Nasal cavity respiratory epithelium epithelial cell of viscerocranial mucosa (primary cell): ENCODE data around the gene SDC3. TPM values are rescaled to one million over a fixed set of nuclear protein-coding genes. Genes with fewer than 3 reads are reported as not detected.

Source experiments
- total RNA-seq: library from RNA; depleted of rRNA; stranded (reverse); fragments of >200 nt; gene quantifications from 2 replicates; pipeline ENCODE4 v1.2.3, GENCODE V29; 2014

Gene SDC3, protein sequence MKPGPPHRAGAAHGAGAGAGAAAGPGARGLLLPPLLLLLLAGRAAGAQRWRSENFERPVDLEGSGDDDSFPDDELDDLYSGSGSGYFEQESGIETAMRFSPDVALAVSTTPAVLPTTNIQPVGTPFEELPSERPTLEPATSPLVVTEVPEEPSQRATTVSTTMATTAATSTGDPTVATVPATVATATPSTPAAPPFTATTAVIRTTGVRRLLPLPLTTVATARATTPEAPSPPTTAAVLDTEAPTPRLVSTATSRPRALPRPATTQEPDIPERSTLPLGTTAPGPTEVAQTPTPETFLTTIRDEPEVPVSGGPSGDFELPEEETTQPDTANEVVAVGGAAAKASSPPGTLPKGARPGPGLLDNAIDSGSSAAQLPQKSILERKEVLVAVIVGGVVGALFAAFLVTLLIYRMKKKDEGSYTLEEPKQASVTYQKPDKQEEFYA
- 2.7 and 10.7 TPM in 2 replicates for total RNA-seq

DNA sequence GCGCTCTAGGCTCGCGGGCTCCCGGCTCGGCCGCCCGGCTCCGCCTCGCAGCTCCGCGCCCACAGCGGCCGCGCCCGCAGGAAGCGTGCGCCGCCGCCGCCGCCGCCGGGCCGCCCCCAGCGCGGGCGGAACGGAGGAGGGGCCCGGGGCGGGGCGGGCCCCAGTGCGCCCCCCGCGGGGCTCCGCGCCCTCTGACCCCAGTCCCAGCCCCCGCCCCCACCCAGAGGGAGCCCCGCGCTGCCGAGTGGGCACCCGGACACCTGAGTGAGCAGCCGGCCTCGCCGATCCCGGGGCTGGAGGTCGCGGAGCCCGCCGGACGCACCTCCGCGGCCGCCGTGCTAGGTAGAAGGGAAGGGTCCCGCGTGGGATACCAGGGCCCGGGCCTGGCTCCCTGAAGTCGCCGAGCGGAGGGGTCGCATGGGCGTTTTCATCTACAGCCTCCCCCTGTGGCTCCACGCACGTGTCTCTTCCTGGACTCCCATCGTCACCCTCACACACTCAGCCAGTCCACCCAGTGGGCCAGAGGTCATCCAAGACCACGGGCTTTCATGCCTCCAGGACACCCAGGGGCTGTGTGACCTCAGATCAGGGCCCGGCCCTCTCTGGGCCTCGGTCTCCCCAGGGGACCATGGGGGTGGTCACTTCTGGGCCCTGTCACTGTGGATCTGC lies at the start of gene SDC3:
Gene SDC3 (minus strand): TSS at position 63 of the 669 bp plus-strand sequence. CDS start 172 bp downstream, outside the sequence.

Other genes starting within 250 kb of the SDC3 start
- gene MATN1, start 185.2 kb downstream of the SDC3 start, total RNA-seq = not detected in 2 replicates
- gene LAPTM5, start 151.0 kb downstream of the SDC3 start, total RNA-seq = under 0.01 and 0.14 TPM in 2 replicates
- 59.1 and 137 TPM in 2 replicates for gene PUM1, start 157.0 kb upstream of the SDC3 start, total RNA-seq